A549 treated with CORT108297 at 1 μM for 4 hours (cell line): ENCODE measurements around the gene LONRF2. TPM values are rescaled to one million over a fixed set of nuclear protein-coding genes. Genes with fewer than 3 reads are reported as not detected.

Experiments used
- total RNA-seq: library from RNA; stranded (reverse); fragments of 200-300 nt; extraction: Qiagen RNA extraction; gene quantifications from 5 replicates; pipeline ENCODE4 v1.2.3, GENCODE V29; 2022

Gene LONRF2
- 2.5 to 3.9 TPM (median 3.4 TPM) in 5 replicates for total RNA-seq

GRCh38 chr2:100321866-100322820, at the start of gene LONRF2:
Gene LONRF2, minus strand, starts transcription at chr2:100322501. Its CDS starts 408 bp downstream, at chr2:100322093.

Other genes starting within 250 kb of the LONRF2 start
- gene AFF3, start 179.9 kb downstream of the LONRF2 start, total RNA-seq, result 0.01 to 0.16 TPM (median 0.06 TPM) in 5 replicates
- 15.6 to 17.3 TPM (median 16.0 TPM) in 5 replicates for gene CHST10, start 95.2 kb upstream of the LONRF2 start, total RNA-seq
- gene NMS, start 148.0 kb upstream of the LONRF2 start, total RNA-seq, result not detected in 5 replicates
- 35.6 to 52.1 TPM (median 36.6 TPM) in 5 replicates for gene PDCL3, start 240.5 kb upstream of the LONRF2 start, total RNA-seq